ENCODE results near the gene RPAP3.

DNA sequence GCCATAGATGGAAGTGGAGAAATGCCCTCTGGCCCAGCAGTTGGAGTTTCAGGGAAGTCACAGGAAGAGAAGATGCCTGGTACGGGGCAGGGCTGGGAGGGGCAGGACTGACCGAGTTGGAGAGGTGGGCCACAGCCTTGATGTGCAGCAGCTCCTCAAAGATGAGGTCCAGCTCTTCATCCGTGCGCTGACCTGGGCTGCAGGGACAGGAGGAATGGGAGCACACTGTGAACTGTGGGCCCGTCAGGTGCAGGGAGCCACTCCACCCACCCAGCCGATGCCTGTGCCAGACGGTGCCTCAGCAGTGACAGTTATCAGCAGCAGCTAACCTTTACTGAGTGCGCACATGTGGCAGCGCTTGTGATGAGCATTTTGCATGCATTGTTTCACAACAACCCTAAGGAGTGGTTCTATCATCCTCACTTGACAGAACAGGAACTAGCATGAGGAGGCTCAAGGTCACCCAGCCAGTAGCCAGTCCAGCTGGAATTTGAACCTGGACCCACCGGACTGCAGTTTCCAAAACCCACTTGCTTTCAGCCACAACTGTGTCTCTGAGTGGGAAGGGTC lies 44.5 kb upstream of the RPAP3 start:
- TF ChIP-seq, protein P1, sequence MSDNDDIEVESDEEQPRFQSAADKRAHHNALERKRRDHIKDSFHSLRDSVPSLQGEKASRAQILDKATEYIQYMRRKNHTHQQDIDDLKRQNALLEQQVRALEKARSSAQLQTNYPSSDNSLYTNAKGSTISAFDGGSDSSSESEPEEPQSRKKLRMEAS (CRISPR knock-in tag; IDR thresholded peaks at IDR 0.05): no peak
- TF ChIP-seq, protein P2, sequence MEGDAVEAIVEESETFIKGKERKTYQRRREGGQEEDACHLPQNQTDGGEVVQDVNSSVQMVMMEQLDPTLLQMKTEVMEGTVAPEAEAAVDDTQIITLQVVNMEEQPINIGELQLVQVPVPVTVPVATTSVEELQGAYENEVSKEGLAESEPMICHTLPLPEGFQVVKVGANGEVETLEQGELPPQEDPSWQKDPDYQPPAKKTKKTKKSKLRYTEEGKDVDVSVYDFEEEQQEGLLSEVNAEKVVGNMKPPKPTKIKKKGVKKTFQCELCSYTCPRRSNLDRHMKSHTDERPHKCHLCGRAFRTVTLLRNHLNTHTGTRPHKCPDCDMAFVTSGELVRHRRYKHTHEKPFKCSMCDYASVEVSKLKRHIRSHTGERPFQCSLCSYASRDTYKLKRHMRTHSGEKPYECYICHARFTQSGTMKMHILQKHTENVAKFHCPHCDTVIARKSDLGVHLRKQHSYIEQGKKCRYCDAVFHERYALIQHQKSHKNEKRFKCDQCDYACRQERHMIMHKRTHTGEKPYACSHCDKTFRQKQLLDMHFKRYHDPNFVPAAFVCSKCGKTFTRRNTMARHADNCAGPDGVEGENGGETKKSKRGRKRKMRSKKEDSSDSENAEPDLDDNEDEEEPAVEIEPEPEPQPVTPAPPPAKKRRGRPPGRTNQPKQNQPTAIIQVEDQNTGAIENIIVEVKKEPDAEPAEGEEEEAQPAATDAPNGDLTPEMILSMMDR (IDR thresholded peaks at IDR 0.05): no peak
- TF ChIP-seq ZBTB21 (CRISPR knock-in tag; IDR thresholded peaks at IDR 0.05; ENCODE audit: borderline replicate concordance): no peak
- TF ChIP-seq, protein P3, sequence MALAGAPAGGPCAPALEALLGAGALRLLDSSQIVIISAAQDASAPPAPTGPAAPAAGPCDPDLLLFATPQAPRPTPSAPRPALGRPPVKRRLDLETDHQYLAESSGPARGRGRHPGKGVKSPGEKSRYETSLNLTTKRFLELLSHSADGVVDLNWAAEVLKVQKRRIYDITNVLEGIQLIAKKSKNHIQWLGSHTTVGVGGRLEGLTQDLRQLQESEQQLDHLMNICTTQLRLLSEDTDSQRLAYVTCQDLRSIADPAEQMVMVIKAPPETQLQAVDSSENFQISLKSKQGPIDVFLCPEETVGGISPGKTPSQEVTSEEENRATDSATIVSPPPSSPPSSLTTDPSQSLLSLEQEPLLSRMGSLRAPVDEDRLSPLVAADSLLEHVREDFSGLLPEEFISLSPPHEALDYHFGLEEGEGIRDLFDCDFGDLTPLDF (CRISPR knock-in tag; IDR thresholded peaks at IDR 0.05): no peak
- TF ChIP-seq ZNF423 (CRISPR knock-in tag; IDR thresholded peaks at IDR 0.05): no peak
- no peak for TF ChIP-seq NFE2L1 (CRISPR knock-in tag; IDR thresholded peaks at IDR 0.05)
